ENCODE measurements around the gene ZNF827.

The ZNF827 gene

DNA sequence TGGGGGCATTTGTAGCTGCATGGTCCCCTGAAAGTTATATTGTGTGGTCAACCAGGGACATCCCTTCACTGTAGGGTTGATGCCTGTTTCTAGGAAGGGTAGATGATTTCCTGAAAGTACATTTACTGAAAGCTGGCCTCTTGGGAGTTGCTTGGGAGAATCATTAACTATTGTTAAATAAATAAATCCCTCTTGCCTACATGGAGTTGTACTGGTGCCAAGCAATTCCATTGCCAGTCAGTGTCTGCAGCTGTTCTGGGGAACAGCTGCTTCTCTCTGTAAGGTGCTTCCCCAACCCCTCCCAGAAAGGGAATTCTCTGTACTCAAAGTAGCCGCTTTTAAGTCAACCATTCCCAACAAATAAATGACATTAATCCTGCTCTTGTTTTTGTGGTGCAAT is 207.6 kb downstream of the ZNF827 start:
- DNase-seq (ENCODE audit: low read depth in 4 of 4, low spot score in 1 of 4), result no peak

DNA sequence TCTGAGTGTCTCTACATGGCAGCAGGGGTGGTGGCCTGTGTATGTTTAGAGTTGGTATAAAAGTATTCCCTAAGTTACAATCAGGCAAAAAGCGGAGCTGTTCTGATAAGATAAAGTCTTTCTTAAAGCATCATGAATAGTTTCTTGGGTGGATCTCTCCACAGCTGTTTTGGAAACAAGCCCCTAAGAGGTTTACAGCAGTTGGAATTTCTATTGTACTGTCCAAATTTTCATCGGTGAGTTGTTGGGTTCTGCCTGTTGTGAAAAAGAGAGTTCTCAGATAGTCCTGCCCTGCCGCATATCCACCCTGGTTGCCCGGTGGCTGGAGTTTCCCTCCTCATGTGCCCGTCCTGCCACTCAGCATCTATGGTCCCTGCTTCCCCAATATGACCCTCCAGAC is 208.6 kb downstream of the ZNF827 start:
- DNase-seq (ENCODE audit: low read depth in 4 of 4, low spot score in 1 of 4), result no peak

DNA sequence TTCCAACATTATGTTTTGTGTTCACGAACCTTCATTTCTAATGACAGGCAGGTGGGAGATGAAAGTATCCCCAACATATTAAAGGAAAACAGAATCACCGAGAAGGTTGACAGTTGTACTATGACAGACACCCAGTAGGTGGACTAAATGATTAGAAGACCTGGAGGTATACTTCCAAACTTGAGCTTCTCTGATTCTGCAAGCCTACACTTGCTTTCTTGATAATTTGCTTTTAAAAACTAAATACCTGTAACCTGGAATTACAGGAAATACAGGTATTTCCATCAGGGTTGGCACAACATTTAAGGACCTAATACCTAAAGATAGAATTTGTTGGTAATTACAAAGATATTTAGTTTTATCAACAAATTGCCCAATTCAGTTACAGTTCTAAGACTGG is 215.3 kb downstream of the ZNF827 start:
- no peak for DNase-seq (ENCODE audit: low read depth in 4 of 4, low spot score in 1 of 4)

DNA sequence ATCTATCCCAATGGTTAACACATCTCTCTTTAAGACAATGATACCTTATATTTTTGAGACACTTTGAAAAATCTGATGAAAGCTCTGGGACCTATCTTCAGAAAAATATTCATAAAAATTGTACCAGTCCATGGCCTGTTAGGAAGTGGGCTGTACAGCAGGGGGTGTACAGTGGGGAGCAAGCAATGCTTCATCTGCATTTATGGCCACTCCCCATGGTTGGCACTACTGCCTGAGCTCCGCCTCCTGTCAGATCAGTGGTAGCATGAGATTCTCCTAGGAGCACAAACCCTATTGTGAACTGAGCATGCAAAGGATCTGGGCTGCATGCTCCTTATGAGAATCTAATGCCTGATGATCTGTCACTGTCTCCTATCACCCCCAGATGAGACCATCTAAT is 216.1 kb downstream of the ZNF827 start:
- no peak for DNase-seq (ENCODE audit: low read depth in 4 of 4, low spot score in 1 of 4)

DNA sequence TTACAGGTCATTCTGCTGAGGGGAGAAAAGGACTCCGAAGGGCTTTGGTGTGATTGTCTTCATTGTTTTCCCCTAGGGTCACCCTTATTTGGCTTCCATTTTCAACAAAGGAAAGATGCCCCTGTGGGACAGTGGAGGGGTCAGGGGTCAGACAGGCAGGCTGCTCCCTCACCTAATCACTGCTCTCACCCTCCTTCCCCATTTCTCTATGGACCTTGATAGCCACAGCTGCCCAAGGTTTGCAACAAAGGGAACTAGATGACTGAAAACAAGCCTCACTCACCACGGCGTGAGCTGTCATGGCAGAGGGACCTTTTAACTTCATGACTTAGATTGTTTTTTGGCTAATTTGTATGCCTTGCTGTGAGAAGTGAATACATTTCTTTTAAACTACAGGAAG is 218.0 kb downstream of the ZNF827 start:
- DNase-seq (ENCODE audit: low read depth in 4 of 4, low spot score in 1 of 4), result no peak

DNA sequence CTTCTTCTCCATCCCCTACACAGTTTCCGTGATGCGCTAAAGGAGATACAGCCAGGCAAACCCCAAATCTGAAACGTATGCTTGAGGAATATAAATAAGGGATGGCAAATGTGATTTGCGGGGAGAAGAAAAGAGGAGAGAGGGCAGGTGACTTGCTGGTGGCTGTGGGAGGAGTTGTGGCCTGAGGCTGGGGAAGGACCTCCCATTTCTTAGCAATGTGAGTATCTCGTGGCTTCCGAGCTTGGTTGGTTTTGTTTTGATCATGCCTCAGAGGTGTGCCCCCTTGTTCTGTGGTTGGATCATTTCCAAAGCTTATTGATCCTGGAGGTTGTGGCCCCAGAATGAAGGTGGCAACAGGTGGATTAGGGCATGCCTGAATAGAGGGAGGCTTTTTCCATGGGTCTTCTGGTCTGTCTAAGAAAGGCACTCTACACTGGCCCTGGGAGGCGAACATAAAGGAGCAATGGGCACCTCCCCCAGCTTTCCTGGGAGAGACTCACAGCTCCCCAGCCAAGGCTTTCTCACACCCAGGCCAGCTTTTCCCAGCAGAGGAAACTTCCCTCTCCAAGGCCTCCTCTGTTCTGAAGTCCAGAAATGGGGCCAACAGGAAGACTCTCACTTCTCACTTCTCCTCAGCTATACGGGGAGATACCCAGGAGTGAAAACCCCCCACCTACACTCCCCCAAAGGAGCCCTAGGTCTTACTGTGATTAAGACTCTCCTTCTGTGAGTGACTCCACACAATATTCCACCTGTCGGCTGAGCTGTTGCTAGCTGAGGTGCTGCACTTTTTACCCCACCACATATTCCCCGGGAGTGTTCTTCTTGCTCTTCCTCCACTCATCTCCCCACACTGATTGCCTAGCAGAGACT is 218.6 kb downstream of the ZNF827 start:
- DNase-seq (ENCODE audit: low read depth in 4 of 4, low spot score in 1 of 4), result peak in 1 of 4 experiments; percentile 25

DNA sequence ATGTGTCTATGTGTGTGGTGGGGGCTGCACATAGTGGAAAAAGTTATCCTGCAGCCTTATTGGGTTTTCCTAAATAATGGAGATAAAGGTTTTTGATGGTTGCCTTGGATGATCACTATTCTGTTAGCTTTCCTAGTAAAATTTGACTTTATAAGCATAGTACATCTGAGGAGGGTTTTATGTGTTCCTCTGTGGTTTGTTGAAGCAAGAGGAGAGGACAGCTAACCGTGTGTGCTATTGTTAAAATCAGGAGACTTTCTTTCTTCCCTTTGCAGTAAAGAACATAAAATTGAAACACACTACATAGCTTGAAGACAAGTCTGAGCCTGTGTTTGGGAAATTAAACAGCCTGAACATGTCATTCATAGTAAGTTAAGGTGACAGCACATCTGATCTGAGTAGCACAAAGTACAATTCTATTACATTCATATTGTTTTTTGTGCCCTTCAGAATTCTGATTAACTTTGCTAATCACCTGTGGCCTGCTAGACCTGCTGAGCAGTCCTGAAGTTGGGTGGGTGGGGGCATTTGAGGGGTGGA is 221.9 kb downstream of the ZNF827 start:
- DNase-seq (ENCODE audit: low read depth in 4 of 4, low spot score in 1 of 4), result no peak

DNA sequence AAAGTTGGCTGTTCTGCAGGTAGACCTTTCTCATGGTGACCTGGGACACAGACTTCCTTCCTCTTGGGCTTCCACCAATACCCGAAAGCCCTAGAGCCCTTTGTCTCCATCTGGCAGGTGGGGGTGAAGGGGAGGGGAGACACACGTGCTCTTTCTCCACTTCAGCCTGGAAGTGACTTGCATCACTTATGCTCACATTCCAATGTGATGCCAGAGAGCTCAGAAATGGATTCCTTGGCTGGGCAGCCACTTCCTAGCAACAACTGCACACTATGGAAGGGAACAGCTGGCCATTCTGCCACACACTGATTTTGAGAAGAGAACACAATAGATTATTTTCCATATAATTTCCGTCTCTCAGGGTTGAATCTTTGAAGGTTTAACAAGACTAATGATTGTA is 222.4 kb downstream of the ZNF827 start:
- no peak for DNase-seq (ENCODE audit: low read depth in 4 of 4, low spot score in 1 of 4)

DNA sequence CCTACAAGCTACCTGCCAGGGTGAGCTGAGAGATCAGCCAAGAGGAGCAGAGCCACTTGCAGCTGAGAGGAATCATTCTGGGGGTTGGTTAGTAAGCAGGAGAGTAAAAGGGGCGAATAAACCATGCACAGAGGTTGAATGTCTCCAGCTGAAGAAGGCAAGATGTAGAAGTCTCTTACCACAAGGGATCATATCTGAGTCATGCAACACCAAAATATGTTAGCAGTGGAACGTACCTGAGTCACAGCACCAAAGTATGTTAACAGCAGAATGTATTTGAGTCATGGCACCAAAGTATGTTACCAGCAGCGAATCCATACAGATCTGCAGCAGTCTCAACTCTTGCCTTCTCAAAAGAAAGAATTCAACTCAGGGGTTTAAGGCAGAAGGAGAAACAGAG is 228.8 kb downstream of the ZNF827 start:
- DNase-seq (ENCODE audit: low read depth in 4 of 4, low spot score in 1 of 4), result no peak

DNA sequence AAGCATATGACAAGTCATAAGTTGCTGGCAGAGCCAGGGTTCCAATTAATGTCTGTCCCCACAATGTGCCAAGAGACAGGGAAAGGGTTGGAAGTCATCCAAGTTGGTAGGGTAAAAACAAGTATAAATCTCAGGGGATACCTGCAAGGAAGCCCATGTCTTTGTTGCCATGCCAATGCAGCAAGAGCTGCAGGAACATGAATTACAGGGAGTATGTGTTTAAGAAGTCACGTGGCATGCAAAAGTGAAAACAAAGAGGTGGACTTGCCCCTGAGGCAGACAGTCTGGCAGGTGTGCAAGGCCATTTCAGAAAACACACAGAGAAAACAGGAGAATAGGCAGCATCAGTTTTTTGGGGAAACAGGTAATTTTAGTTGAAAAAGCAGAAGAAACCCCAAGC is 229.3 kb downstream of the ZNF827 start:
- DNase-seq (ENCODE audit: low read depth in 4 of 4, low spot score in 1 of 4), result no peak
